T-helper 9 cell (primary cell): ENCODE data around the gene LRRC75A.
"Not testable (repeated sequence)": the region's sequence is repeated elsewhere in the genome, so short reads cannot be mapped to it uniquely, and the experiment has no call there.

Experiments used
- DNase-seq: peaks from one replicate; pipeline ENCODE4 v3.0.0-alpha.2; 2020

Gene LRRC75A

GRCh38 chr17:16448490-16448889 lies 43.5 kb downstream of the LRRC75A start:
- no peak for DNase-seq

- DNase-seq: no peak
These were observed 44.3 kb downstream of the LRRC75A start for GRCh38 chr17:16447676-16448075.

- no peak for DNase-seq
These were observed 45.5 kb downstream of the LRRC75A start for GRCh38 chr17:16446338-16446983.

GRCh38 chr17:16444258-16444886 lies 47.6 kb downstream of the LRRC75A start:
- DNase-seq: no peak

GRCh38 chr17:16443511-16444257 lies 48.3 kb downstream of the LRRC75A start:
- DNase-seq: no peak

GRCh38 chr17:16442594-16443510 lies 49.1 kb downstream of the LRRC75A start:
- DNase-seq: no peak

GRCh38 chr17:16442141-16442540 lies 49.9 kb downstream of the LRRC75A start:
- DNase-seq: no peak

GRCh38 chr17:16440901-16441629 lies 50.9 kb downstream of the LRRC75A start:
- no peak for DNase-seq

GRCh38 chr17:16440354-16440753 lies 51.6 kb downstream of the LRRC75A start:
- DNase-seq: not testable (repeated sequence)

- no peak for DNase-seq
These were observed 52.1 kb downstream of the LRRC75A start for GRCh38 chr17:16439811-16440351.

- no peak for DNase-seq
These were observed 52.6 kb downstream of the LRRC75A start for GRCh38 chr17:16439303-16439791.

- peak; percentile 84 for DNase-seq
These were observed 53.3 kb downstream of the LRRC75A start for GRCh38 chr17:16438557-16439302.

- DNase-seq: no peak
These were observed 53.8 kb downstream of the LRRC75A start for GRCh38 chr17:16438173-16438556.

- no peak for DNase-seq
These were observed 54.9 kb downstream of the LRRC75A start for GRCh38 chr17:16437083-16437482.

- DNase-seq: no peak
These were observed 55.8 kb downstream of the LRRC75A start for GRCh38 chr17:16435925-16436886.

- no peak for DNase-seq
These were observed 57.3 kb downstream of the LRRC75A start for GRCh38 chr17:16434662-16435061.

GRCh38 chr17:16433514-16433913 lies 58.5 kb downstream of the LRRC75A start:
- DNase-seq: no peak

- DNase-seq: no peak
These were observed 60.0 kb downstream of the LRRC75A start for GRCh38 chr17:16432017-16432416.

GRCh38 chr17:16430650-16431049 lies 61.3 kb downstream of the LRRC75A start:
- DNase-seq: no peak

GRCh38 chr17:16429083-16429482 lies 62.9 kb downstream of the LRRC75A start:
- no peak for DNase-seq
